ENCODE data around the gene PREB.

The PREB gene

DNA sequence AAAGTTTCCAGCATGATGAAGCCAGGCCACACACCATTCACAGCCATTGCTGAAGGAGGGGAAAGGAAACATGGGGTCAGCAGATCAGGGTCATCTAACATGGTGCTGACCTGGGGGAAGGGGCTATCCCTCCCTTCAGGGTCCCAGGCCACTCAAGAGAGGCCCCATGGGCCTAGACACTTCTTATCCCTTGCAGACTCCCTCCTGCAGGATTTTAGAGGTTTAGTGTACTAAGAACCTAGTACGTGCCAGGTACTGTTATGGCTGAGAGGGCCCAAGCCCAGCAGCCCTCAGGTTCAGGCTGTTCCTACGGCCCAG lies 39.0 kb downstream of the PREB start:
- Histone ChIP-seq H3K9ac (ENCODE audit: low read length) (no peak overlapping the region), H3K36me3 (ENCODE audit: control insufficient read depth, insufficient read depth, low read length) (no peaks in the 10 kb centered on the region), H3K27ac (ENCODE audit: low read depth, low read length) (no peak overlapping the region), H3K4me3 (ENCODE audit: low read length) (no peak overlapping the region), H3K4me1 (ENCODE audit: control insufficient read depth, insufficient read depth, low read length) (peaks cover 7% of the 10 kb centered on the region), H3K27me3 (ENCODE audit: control insufficient read depth, insufficient read depth, low read length) (no peaks in the 10 kb centered on the region)

DNA sequence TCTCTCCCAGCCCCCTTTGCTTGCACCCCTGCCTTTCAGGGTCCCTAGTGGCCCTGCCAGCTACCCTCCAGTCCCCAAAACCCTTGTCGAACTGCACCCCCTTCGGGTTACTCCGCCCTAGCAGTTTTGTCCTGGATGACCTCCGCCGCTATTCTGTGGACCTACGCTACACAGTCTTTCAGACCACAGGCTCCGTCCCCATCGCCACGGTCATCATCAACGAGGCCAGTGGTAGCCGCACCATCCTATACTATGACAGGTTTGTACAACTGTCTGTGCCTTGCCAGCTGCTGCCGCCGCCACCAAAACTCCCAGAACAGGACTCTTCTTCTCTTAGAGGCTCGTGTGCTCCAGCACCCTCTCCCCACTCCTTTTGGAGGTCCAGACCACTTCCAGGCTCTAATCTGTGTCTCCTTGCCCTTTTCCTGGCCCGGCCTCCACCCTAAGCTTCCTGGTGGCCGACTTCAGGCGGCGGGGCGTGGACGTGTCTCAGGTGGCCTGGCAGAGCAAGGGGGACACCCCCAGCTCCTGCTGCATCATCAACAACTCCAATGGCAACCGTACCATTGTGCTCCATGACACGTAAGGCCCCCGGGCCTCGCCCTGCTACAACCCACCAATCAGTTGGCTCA lies 40.0 kb downstream of the PREB start:
- Histone ChIP-seq H3K4me1 (ENCODE audit: control insufficient read depth, insufficient read depth, low read length) (peaks cover 7% of the 10 kb centered on the region), H3K4me3 (ENCODE audit: low read length) (no peak overlapping the region)

DNA sequence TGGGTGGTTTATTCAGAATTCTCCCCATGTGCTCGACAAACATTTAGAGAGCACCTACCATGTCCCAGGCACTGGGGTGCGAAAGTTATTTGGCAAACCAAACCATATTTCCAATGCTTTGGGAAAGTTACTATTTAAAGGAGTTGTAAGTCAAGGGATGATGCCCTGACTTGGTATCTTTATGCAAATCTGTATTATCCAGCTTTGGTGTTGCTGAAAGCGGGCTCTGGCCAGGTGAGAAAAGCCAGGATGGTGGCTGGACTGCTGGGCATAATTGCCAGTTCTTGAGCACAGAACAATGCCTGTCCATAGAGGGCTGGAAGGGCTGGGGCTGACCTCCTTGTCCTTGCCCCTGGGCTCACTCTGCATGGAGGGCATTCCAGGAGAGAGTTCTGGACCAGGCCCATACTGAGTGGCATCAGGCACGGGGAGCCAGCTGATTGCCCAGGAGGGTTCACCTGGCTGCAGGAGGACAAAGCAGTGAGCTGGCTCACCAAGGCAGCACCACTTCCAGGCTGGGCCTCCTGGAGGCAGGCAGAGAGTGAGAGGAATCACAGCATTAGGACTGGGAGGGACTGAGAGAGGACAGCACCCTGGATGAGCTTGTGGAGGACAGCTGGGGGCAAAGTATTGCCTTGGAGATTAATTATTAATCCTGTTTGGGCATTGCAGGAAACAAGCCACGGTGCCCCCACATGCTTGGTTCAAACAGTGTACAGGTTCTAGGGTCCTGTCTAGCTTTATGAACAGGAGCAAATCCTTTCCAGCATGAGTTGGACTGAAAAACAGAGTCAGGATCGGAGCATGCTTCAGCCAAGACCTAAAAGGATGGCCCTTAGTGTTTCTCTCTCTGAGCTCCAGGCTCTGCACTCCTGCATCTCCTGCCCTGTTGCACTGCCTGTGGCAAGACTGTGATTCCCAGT lies 40.7 kb downstream of the PREB start:
- Histone ChIP-seq H3K9ac (ENCODE audit: low read length) (no peak overlapping the region), H3K4me1 (ENCODE audit: control insufficient read depth, insufficient read depth, low read length) (peaks cover 7% of the 10 kb centered on the region), H3K4me3 (ENCODE audit: low read length) (no peak overlapping the region), H3K27me3 (ENCODE audit: control insufficient read depth, insufficient read depth, low read length) (no peaks in the 10 kb centered on the region), H3K27ac (ENCODE audit: low read depth, low read length) (no peak overlapping the region), H3K36me3 (ENCODE audit: control insufficient read depth, insufficient read depth, low read length) (no peaks in the 10 kb centered on the region)

More for the DNA sequence above, 40.0 kb downstream of the PREB start:
- H3K36me3 ChIP-seq (ENCODE audit: control insufficient read depth, insufficient read depth, low read length) = no peaks in the 10 kb centered on the region
- H3K9ac ChIP-seq (ENCODE audit: low read length) = no peak overlapping the region
- H3K27ac ChIP-seq (ENCODE audit: low read depth, low read length) = no peak overlapping the region
- H3K27me3 ChIP-seq (ENCODE audit: control insufficient read depth, insufficient read depth, low read length) = no peaks in the 10 kb centered on the region

DNA sequence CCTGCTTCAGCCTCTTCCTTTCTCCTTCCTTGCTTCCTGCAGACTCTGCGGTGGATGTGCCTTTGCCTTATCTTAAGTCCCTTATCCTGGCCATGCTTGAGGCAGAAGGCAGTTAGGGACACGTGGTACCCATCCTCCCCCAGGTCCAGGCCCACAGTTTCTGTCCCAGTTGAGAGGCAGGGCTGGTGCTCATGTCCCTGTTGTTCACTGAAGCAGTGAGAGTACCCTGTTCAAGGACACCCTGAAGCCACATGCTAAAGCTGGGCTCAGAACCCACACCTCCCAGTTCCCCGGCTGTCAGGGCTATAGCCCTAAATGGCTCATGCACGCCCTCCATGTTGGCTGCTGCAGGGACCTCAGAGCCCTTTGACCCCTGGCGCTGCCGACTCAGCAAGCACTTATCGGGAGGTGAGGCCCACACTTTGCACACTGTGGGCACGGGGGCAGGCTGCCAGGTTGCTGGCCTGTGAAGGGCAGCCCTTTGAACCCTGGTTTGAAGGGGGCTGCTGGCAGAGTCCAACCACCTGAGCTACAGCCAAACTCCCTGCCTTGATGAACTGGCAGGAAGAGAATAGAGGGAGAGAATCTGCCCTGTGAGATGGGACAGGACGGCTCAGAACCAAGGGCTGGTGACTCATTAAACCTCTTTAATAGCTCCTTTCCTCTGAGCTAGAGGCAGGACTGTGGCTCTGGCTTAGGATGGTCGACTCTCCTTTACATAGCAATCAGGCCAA lies 41.6 kb downstream of the PREB start:
- Histone ChIP-seq H3K4me3 (ENCODE audit: low read length) (no peak overlapping the region), H3K9ac (ENCODE audit: low read length) (no peak overlapping the region), H3K36me3 (ENCODE audit: control insufficient read depth, insufficient read depth, low read length) (no peaks in the 10 kb centered on the region), H3K27me3 (ENCODE audit: control insufficient read depth, insufficient read depth, low read length) (no peaks in the 10 kb centered on the region), H3K27ac (ENCODE audit: low read depth, low read length) (no peak overlapping the region), H3K4me1 (ENCODE audit: control insufficient read depth, insufficient read depth, low read length) (peaks cover 7% of the 10 kb centered on the region)

DNA sequence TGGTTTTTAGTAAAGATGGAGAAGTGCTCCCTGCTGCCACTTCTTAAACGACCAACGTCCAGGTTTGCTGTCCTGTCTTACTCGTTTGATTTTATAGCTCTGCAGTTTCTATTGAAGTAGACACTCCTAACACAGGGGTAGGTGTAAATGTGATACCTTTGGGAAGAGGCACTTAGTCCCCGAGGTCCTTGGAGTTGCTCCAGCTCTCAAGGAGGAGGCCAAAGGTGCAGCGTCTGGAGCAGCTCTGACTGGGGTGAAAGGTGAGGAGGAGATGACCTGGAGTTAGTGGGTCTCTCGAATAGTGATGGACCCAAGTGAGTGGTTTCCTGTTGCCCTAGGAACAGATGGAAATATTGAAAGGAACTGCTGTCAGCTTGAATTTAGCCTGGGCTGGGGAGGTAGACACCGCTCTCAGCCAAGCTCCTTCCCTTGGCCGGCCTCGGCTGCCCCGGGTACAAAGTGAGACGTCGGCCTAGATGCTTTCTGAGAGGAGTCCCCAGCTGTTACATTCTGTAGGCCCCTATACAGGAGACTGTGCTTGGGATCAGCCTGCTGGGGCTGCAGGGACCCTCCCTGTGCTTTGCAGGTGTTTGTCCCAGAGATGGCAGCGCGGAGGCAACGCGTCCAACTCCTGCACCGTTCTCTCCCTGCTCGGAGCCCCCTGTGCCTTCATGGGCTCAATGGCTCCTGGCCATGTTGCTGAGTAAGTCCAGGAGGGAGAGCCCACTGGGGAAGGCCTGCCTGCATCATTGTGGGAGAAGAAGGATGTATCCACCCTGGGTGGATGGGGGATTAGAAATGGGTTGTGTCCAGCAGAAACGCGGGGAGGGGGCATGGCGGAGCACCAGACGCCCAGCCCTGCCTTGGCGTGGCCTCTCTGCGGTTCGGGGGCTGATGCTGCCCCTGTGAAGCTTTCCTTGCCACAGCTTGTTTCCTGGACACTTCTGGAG lies 42.4 kb downstream of the PREB start:
- Histone ChIP-seq H3K27me3 (ENCODE audit: control insufficient read depth, insufficient read depth, low read length) (no peaks in the 10 kb centered on the region), H3K4me3 (ENCODE audit: low read length) (no peak overlapping the region), H3K27ac (ENCODE audit: low read depth, low read length) (no peak overlapping the region), H3K4me1 (ENCODE audit: control insufficient read depth, insufficient read depth, low read length) (peaks cover 7% of the 10 kb centered on the region), H3K9ac (ENCODE audit: low read length) (no peak overlapping the region), H3K36me3 (ENCODE audit: control insufficient read depth, insufficient read depth, low read length) (no peaks in the 10 kb centered on the region)

DNA sequence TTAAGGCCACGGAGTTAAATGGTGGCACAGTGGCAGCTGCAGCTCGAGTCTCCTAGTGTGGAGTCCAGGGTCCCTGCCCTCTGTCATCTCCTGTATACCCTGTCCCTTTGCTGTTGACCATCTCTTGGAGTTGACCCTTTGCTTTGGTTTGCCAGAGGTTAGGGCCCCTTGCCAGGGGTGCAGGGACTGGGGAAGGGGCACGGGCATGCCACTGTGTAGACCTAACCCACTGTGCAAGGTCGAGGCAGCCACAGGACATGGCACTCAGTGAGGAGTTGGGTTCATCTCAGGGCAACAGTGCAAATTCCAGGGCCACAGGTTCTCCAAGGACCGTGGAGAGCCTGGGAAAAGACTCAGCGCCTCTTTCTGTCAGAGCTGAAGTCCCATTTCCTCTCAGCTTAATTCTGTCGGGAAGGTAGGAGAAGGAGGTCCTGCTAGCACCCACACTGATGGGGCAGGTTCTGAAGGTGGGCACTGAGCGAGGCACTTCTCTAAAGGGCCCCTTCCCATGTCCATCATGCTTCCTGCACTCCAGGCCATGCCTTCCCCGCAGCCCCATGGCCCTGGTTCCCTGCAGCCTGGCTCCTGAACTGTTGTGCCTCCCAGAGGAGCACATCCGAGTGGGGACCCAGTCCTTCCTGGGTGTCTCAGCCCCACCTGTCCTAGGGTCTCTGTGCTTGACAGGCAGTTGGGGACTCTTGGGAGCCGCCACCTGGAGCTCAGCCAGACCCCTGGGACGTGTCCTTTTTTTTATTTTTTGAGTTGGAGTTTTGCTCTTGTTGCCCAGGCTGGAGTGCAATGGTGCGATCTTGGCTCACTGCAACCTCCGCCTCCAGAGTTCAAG lies 45.1 kb downstream of the PREB start:
- H3K4me3 ChIP-seq (ENCODE audit: low read length) = no peak overlapping the region
- H3K9ac ChIP-seq (ENCODE audit: low read length) = no peak overlapping the region
- H3K4me1 ChIP-seq (ENCODE audit: control insufficient read depth, insufficient read depth, low read length) = peaks cover 10% of the 10 kb centered on the region
- no peaks in the 10 kb centered on the region for H3K27me3 ChIP-seq (ENCODE audit: control insufficient read depth, insufficient read depth, low read length)
- H3K27ac ChIP-seq (ENCODE audit: low read depth, low read length) = no peak overlapping the region
- H3K36me3 ChIP-seq (ENCODE audit: control insufficient read depth, insufficient read depth, low read length) = no peaks in the 10 kb centered on the region

DNA sequence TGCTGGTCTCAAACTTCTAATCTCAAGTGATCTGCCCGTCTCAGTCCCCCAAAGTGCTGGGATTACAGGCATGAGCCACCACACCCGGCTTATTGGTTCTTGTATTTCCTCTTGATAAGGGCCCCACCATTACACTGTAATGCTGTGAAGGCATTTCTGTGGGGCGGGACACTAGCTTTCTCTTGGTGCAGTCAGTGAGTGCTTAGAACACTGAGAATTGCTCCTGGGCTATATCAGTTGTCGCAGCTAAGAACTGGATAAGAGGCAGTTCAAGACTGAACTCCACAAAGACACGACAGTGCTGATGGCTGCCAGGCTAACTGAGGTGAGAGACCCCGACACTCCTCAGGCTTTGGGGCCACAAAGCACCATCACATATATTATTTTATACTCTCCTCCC lies 45.8 kb downstream of the PREB start:
- Histone ChIP-seq H3K36me3 (ENCODE audit: control insufficient read depth, insufficient read depth, low read length) (no peaks in the 10 kb centered on the region), H3K4me1 (ENCODE audit: control insufficient read depth, insufficient read depth, low read length) (peaks cover 11% of the 10 kb centered on the region), H3K4me3 (ENCODE audit: low read length) (no peak overlapping the region), H3K27me3 (ENCODE audit: control insufficient read depth, insufficient read depth, low read length) (no peaks in the 10 kb centered on the region), H3K9ac (ENCODE audit: low read length) (no peak overlapping the region), H3K27ac (ENCODE audit: low read depth, low read length) (no peak overlapping the region)

DNA sequence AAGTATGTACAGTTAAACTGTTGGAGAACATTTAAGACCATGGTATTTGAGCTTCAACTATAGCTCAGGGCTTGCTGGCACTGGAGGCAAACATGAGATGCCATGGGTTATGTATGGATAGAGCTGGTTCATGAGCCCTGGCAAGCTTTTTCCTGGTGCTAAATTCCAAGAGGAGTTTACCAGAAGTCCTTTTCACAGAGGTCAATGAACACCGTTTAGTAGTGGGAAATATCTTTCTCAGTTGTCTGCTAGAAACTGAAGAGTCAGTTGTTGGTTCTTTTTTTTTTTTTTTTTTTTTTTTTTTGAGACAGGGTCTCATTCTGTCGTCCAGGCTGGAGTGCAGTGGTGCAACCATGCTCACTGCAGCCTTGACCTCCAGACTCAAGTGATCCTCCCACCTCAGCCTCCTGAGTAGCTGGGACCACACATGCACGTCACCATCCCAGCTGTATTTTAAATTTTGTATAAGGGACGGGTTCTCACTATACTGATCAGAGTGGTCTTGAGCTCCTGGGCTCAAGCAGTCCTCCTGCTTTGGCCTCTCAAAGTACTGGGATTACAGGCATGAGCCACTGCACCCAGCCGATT lies 46.5 kb downstream of the PREB start:
- H3K4me1 ChIP-seq (ENCODE audit: control insufficient read depth, insufficient read depth, low read length) = peaks cover 14% of the 10 kb centered on the region
- H3K27me3 ChIP-seq (ENCODE audit: control insufficient read depth, insufficient read depth, low read length) = no peaks in the 10 kb centered on the region
- no peak overlapping the region for H3K9ac ChIP-seq (ENCODE audit: low read length)
- no peak overlapping the region for H3K4me3 ChIP-seq (ENCODE audit: low read length)
- no peaks in the 10 kb centered on the region for H3K36me3 ChIP-seq (ENCODE audit: control insufficient read depth, insufficient read depth, low read length)
- no peak overlapping the region for H3K27ac ChIP-seq (ENCODE audit: low read depth, low read length)

DNA sequence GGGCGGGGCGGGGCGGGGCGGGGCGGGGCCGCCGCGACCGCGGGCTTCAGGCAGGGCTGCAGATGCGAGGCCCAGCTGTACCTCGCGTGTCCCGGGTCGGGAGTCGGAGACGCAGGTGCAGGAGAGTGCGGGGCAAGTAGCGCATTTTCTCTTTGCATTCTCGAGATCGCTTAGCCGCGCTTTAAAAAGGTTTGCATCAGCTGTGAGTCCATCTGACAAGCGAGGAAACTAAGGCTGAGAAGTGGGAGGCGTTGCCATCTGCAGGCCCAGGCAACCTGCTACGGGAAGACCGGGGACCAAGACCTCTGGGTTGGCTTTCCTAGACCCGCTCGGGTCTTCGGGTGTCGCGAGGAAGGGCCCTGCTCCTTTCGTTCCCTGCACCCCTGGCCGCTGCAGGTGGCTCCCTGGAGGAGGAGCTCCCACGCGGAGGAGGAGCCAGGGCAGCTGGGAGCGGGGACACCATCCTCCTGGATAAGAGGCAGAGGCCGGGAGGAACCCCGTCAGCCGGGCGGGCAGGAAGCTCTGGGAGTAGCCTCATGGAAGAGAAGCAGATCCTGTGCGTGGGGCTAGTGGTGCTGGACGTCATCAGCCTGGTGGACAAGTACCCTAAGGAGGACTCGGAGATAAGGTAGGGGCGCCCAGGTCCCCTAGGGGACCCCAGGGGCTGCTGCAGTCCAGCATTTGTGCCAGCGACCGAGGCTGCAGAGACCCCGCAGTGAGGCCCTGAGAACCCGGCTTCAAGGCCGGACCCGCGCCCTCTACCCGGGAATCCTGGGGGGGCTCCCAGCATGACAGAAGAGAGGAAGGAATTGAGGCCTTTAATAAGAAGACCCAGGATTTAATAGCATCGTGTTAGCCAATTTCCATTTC lies 47.5 kb downstream of the PREB start, which contains the start of gene KHK:
Gene KHK (plus strand): TSS at position 49 of the 870 bp plus-strand sequence. CDS start 488 bp downstream, at position 537.
- Histone ChIP-seq H3K9ac (ENCODE audit: low read length) (peak within 1 kb of the TSS; percentile 38), H3K27me3 (ENCODE audit: control insufficient read depth, insufficient read depth, low read length) (no peaks in the 10 kb centered on the region), H3K4me3 (ENCODE audit: low read length) (peak within 1 kb of the TSS; percentile 79), H3K27ac (ENCODE audit: low read depth, low read length) (peak within 1 kb of the TSS; percentile 90), H3K36me3 (ENCODE audit: control insufficient read depth, insufficient read depth, low read length) (no peaks in the 10 kb centered on the region), H3K4me1 (ENCODE audit: control insufficient read depth, insufficient read depth, low read length) (peaks cover 20% of the 10 kb centered on the region)

DNA sequence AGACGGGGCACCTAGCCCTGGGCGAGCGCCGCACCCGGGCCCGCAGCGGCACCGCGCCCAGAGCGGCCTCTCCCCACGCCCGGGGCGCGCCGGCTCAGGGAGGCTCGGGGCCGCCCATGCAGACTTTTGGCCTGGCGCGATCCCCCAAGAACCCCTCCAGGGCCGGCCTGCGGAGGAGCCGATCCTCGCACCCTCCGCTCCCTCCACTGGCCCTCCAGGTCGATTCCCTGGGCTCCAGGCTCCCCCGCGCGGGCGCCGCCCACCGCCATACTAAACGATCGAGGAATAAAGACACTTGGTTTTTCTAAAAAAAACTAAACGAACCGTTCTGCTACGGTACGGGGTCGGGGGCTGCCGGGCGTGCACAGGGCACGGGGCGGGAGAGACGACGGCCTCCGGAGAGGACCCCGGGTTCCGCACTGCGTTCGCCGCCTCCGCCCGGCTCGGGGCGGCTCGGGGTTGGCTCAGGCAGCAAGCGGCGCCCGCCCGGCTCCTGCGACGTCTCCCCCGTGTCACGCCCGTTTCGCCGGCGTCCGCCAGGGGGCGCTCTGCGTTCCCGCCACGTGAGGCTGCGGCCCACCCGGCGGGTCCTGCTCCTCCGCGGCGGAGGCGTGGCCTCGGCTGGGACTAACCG lies 48.2 kb downstream of the PREB start:
- H3K4me1 ChIP-seq (ENCODE audit: control insufficient read depth, insufficient read depth, low read length) = peaks cover 27% of the 10 kb centered on the region
- peak overlapping the region; percentile 79 for H3K4me3 ChIP-seq (ENCODE audit: low read length)
- peak overlapping the region; percentile 90 for H3K27ac ChIP-seq (ENCODE audit: low read depth, low read length)
- H3K9ac ChIP-seq (ENCODE audit: low read length) = peak overlapping the region; percentile 38
- H3K27me3 ChIP-seq (ENCODE audit: control insufficient read depth, insufficient read depth, low read length) = no peaks in the 10 kb centered on the region
- no peaks in the 10 kb centered on the region for H3K36me3 ChIP-seq (ENCODE audit: control insufficient read depth, insufficient read depth, low read length)
